Erythroblast (primary cell): ENCODE results near the gene ETDC.

Source experiments
- GATA1 ChIP-seq: IDR thresholded peaks from 2 replicates; pipeline ENCODE4 v1.6.1; 2011; ENCODE audit warnings: low read depth, mild to moderate bottlenecking, control low read depth, low read length, moderate library complexity
- POLR2A ChIP-seq: IDR thresholded peaks from 2 replicates; pipeline ENCODE4 v1.6.1; 2011; ENCODE audit warnings: mild to moderate bottlenecking, low read length

- TF ChIP-seq POLR2A, result no peak
- TF ChIP-seq GATA1, result no peak
Measured at GRCh38 chrX:135304741-135305140, 4.5 kb upstream of the ETDC start.
